Astrocyte of the spinal cord (primary cell): ENCODE results near the gene TMEM115.

Experiments
- DNase-seq: peaks from one replicate; pipeline ENCODE4 v3.0.0; 2011; ENCODE audit warnings: low read depth, low spot score
- H3K4me3 ChIP-seq: 2 replicates; pipeline ENCODE4 v1.5.1; 2011; ENCODE audit warnings: low read depth, mild to moderate bottlenecking, low read length, moderate library complexity
- in situ Hi-C: cut with HindIII; loops from 2 replicates; pipeline ENCODE4 v1.10.0; 2017; ENCODE audit warnings: low sequenced_read_pairs
- TF ChIP-seq, protein P1 (sequence below): IDR thresholded peaks from 2 replicates; pipeline ENCODE4 v1.5.1; 2012; ENCODE audit warnings: low read depth, mild to moderate bottlenecking, low read length, inconsistent platforms

TMEM115 gene

DNA sequence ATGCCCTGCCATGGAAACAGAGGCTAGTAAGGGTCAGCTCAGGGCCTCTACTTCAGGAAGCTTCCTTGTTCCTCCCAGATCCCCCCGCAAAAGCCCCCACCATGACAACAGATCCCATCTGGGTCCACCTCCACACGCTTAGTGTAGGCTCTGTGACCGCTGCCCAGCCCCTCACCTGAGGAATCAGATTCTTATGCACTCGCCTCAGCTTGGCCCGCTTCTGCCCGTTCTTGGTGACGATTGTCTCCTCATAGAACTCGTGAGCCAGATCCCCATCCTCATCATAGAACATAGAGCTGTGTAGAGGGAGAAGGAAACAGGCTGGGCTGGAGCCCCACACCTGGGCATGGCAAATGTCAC, 33.2 kb downstream of the TMEM115 start:
- in situ Hi-C loops, result no loop called here
- TF ChIP-seq, protein P1, sequence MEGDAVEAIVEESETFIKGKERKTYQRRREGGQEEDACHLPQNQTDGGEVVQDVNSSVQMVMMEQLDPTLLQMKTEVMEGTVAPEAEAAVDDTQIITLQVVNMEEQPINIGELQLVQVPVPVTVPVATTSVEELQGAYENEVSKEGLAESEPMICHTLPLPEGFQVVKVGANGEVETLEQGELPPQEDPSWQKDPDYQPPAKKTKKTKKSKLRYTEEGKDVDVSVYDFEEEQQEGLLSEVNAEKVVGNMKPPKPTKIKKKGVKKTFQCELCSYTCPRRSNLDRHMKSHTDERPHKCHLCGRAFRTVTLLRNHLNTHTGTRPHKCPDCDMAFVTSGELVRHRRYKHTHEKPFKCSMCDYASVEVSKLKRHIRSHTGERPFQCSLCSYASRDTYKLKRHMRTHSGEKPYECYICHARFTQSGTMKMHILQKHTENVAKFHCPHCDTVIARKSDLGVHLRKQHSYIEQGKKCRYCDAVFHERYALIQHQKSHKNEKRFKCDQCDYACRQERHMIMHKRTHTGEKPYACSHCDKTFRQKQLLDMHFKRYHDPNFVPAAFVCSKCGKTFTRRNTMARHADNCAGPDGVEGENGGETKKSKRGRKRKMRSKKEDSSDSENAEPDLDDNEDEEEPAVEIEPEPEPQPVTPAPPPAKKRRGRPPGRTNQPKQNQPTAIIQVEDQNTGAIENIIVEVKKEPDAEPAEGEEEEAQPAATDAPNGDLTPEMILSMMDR, result no peak
- DNase-seq, result no peak
- no peak overlapping the region for H3K4me3 ChIP-seq

DNA sequence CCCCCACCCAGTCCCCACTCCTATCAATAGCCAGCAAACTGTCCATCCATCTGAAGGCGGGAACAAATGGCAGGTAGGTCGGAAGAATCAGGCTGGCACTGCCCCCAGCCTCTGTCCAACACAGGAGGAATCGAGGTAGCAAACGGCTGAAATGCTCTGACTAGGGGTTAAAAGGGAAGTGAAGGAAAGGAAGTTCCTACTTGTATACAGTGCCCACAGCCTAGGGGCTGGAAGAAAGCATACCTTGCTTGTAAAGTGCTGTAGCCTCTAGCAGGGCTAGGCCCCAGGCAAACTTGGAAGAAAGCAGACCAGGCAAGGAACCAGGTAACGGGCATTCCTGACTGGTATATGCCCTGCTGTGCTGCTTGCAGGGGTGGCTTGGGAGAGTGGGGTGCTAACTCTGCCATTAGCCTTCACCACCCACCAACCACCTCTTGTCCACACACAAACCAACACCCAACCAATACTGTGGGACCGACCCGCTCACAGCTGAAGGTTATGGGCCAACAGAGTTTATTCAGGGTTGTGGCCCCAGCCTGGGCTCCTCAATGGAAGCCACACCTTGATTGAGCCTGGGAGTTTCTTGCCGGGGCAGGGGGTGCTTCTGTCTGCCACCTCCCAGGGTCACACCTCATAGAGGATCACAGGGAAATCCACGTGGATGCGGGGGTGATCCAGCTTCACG, 33.7 kb downstream of the TMEM115 start:
- no peak overlapping the region for H3K4me3 ChIP-seq
- DNase-seq, result no peak
- TF ChIP-seq, protein P1, result no peak
- in situ Hi-C loops, result no loop called here

DNA sequence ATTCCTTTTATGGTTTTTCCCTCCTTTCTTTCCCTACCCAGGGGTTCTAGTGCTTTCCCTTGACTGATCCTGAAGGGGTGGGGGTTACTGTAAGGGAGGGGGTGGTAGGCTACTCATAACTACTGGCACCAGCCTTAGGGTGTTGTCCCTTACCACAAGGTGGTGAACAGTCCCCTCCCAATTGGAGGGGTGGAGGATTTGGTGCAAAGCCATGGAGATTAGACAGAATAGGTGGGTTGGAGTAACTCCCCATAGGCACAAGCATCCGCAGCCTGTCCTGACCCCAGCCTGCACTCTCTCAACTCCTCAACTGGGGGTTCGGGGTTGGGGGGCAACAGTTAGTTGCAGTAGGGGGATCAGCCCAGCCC, 34.2 kb downstream of the TMEM115 start:
- TF ChIP-seq, protein P1, result no peak
- in situ Hi-C loops, result no loop called here
- no peak overlapping the region for H3K4me3 ChIP-seq
- no peak for DNase-seq

DNA sequence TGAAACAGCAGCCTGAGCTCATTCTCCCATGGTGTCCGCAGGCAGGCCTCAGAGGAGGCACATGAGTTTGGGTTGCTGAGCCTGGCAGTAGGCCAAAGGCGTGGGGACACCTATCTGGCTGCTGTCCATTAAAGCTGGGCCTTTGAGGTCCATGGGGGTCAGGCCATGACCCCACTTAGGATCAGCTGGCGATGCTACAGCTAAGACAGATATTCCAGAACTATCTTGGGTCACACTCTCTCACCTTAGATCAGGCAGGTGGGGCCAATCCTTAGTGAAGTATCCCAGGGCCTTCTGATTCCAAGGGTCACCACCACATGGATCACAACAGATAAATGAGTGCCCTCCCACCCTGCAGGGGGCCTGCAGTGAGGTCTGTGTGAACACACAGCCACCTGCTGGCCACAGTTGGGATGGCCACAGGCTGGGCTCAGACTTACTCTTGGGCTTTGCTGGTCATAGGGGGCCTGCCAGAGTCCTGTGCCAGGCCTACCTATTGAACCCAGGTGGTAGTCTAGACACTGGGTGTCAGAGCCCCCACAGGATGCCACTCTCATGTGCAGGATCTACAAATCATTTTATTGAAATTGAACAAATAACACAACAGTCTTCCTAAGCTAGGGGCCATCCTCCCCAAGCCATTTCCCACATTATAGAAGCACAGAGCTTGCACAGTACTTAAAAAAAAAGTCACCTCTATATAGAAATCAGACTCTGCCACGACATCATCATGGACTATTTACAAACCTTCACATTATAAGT, 34.8 kb downstream of the TMEM115 start:
- peak; percentile 73 for DNase-seq
- TF ChIP-seq, protein P1, result peak; percentile 94
- in situ Hi-C loops, result no loop called here
- H3K4me3 ChIP-seq, result no peak overlapping the region

DNA sequence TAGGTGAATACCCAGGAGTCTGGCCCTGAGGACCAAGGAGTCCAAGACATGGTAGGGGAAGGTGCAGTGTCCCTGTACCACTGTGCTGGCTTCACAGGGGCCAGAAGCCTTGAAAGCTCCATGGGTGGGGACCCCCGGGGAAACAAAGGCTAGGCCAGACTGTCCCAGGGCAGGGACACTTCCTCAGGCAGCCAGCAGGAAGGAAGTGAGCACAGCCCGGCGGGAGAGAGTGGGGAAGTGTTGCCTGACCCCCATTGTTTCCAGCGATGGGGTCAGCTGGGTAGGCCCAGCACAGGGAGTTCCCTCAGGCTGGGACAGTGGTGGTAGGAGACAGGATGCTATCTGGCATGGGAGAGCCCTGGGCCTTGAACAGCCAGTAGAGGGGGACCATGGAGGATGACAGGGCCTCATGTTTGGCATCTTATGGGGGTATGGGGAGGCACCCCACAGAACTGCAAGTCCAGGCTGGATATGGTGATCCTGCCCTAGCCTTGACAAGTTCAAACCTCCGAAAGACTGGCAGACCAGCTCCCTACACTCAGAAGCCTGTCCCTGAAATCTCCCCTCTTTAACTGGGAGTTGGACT, 35.6 kb downstream of the TMEM115 start:
- TF ChIP-seq, protein P1, result no peak
- in situ Hi-C loops, result no loop called here
- no peak for DNase-seq
- no peak overlapping the region for H3K4me3 ChIP-seq

DNA sequence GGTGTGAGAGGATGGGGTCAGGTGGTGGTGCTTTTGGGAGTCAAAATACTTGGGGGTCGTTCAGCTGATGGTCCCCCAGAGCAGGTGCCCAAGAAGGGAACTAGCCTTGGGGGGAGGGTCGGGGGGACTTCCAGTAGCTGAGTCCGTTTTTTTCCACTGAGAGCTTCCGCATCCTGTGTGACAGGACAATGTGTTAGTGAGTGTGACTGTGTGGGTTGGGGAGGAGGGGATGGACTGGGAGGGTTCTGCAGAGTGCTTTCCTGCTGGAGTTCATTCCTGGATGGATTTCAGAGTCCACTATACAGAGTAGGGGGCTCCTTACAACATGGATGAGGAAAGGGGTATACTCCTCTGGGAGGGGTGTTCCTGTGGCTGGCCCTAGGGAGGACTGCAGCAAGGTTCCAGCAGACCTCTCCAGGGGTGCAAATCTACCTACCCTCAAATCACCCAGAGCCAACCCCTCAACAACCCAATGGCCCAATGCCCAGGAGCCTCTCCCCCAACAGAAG, 36.2 kb downstream of the TMEM115 start:
- no peak for DNase-seq
- in situ Hi-C loops, result no loop called here
- no peak overlapping the region for H3K4me3 ChIP-seq
- TF ChIP-seq, protein P1, result no peak
